ENCODE data around the gene BBS10. TPM values are rescaled to one million over a fixed set of nuclear protein-coding genes. Genes with fewer than 3 reads are reported as not detected.

The BBS10 gene
- total RNA-seq, 4 donors from 2014 or later: 10.4 to 21.6 (median 17.9) TPM

DNA sequence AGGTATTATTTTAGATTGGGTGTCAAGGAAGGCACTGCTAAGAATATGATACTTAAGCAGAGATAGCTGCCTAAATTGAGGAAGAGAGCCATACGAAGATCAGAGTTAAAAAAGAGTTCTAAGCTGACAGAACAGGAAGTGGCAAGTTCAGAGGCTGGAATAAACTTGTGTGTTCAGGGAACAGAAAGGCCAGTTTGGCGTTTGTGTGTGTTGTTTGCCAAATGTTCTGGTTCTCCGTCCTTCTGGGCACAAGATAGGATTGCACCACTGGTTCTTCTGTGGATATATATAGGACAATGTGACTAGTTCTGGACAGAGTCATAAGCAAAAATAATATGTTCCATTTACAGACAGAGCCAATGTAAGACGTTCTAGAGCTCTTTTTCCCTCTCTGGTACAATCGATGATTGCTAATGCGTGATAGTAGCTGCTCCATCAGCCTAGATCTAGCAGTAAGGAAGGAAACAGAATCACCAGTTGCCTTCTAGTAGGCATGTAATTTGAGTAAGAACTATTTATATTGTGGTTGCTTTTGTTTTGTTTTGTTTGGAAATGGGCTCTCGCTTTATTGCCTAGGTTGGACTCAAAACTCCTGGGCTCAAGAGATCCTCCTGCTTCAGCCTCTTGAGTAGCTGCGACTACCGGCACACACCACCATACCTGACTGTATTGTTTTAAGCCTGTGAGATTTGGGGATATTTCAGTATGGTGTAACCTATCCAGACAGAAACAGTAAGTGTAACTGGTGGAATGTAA, 7.4 kb downstream of the BBS10 start:
- Histone ChIP-seq H3K27ac (replicated peaks in 1 of 4) (no peak overlapping the region), H3K9me3 (no peaks in the 10 kb centered on the region), H3K27me3 (no peaks in the 10 kb centered on the region), H3K36me3 (no peaks in the 10 kb centered on the region), H3K4me3 (no peak overlapping the region), H3K4me1 (peaks cover under 1 to 18% (median 9%) of the 10 kb centered on the region in 4 donors)
- intact Hi-C loops (cut with DNase I): no loop called here
- 79% methylated on average over 9 of the region's 9 CpGs for WGBS
- no peak for TF ChIP-seq POLR2A (IDR thresholded peaks at IDR 0.05; ENCODE audit: low read depth)
- TF ChIP-seq, protein P1, sequence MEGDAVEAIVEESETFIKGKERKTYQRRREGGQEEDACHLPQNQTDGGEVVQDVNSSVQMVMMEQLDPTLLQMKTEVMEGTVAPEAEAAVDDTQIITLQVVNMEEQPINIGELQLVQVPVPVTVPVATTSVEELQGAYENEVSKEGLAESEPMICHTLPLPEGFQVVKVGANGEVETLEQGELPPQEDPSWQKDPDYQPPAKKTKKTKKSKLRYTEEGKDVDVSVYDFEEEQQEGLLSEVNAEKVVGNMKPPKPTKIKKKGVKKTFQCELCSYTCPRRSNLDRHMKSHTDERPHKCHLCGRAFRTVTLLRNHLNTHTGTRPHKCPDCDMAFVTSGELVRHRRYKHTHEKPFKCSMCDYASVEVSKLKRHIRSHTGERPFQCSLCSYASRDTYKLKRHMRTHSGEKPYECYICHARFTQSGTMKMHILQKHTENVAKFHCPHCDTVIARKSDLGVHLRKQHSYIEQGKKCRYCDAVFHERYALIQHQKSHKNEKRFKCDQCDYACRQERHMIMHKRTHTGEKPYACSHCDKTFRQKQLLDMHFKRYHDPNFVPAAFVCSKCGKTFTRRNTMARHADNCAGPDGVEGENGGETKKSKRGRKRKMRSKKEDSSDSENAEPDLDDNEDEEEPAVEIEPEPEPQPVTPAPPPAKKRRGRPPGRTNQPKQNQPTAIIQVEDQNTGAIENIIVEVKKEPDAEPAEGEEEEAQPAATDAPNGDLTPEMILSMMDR (IDR thresholded peaks at IDR 0.05): no peak
- TF ChIP-seq EP300 (IDR thresholded peaks at IDR 0.05): no peak
- no peak for TF ChIP-seq POLR2AphosphoS5 (IDR thresholded peaks at IDR 0.05)
- DNase-seq (ENCODE audit: extremely low spot score): no peak

GRCh38 chr12:76337583-76337982, 10.6 kb downstream of the BBS10 start:
- Histone ChIP-seq H3K27me3 (no peaks in the 10 kb centered on the region), H3K4me1 (no peaks in the 10 kb centered on the region), H3K4me3 (no peak overlapping the region), H3K36me3 (no peaks in the 10 kb centered on the region), H3K9me3 (no peaks in the 10 kb centered on the region), H3K27ac (replicated peaks in 1 of 4) (no peak overlapping the region)
- 91% methylated on average over 3 of the region's 3 CpGs for WGBS
- no peak for DNase-seq (ENCODE audit: extremely low spot score)
- TF ChIP-seq, protein P1 (IDR thresholded peaks at IDR 0.05): no peak
- no peak for TF ChIP-seq EP300 (IDR thresholded peaks at IDR 0.05)
- TF ChIP-seq POLR2AphosphoS5 (IDR thresholded peaks at IDR 0.05): no peak
- no peak for TF ChIP-seq POLR2A (IDR thresholded peaks at IDR 0.05; ENCODE audit: low read depth)
- intact Hi-C loops (cut with DNase I): no loop called here

GRCh38 chr12:76332606-76333005, 15.6 kb downstream of the BBS10 start:
- Histone ChIP-seq H3K36me3 (no peaks in the 10 kb centered on the region), H3K4me3 (no peak overlapping the region), H3K4me1 (no peaks in the 10 kb centered on the region), H3K27ac (replicated peaks in 1 of 4) (no peak overlapping the region), H3K9me3 (peaks cover 0 to 6% (median 0%) of the 10 kb centered on the region in 4 donors), H3K27me3 (no peaks in the 10 kb centered on the region)
- TF ChIP-seq POLR2A (IDR thresholded peaks at IDR 0.05; ENCODE audit: low read depth) (no peak), EP300 (IDR thresholded peaks at IDR 0.05) (no peak), POLR2AphosphoS5 (IDR thresholded peaks at IDR 0.05) (no peak)
- TF ChIP-seq, protein P1 (IDR thresholded peaks at IDR 0.05): no peak
- intact Hi-C loops (cut with DNase I): no loop called here
- 34% methylated on average over 1 of the region's 1 CpG for WGBS
- no peak for DNase-seq (ENCODE audit: extremely low spot score)

GRCh38 chr12:76329606-76330005, 18.6 kb downstream of the BBS10 start:
- Histone ChIP-seq H3K4me1 (no peaks in the 10 kb centered on the region), H3K4me3 (no peak overlapping the region), H3K9me3 (peaks cover 0 to 6% (median 0%) of the 10 kb centered on the region in 4 donors), H3K36me3 (no peaks in the 10 kb centered on the region), H3K27ac (replicated peaks in 1 of 4) (no peak overlapping the region), H3K27me3 (no peaks in the 10 kb centered on the region)
- TF ChIP-seq POLR2AphosphoS5 (IDR thresholded peaks at IDR 0.05) (no peak), POLR2A (IDR thresholded peaks at IDR 0.05; ENCODE audit: low read depth) (no peak), EP300 (IDR thresholded peaks at IDR 0.05) (no peak)
- TF ChIP-seq, protein P1 (IDR thresholded peaks at IDR 0.05): no peak
- WGBS: 96% methylated on average over 5 of the region's 5 CpGs
- no peak for DNase-seq (ENCODE audit: extremely low spot score)
- intact Hi-C loops (cut with DNase I): no loop called here

Measured in esophagus muscularis mucosa (tissue), 4 donors.